GM19438 (cell line): ENCODE data around the gene CD300A.
"Not testable (repeated sequence)": the region's sequence is repeated elsewhere in the genome, so short reads cannot be mapped to it uniquely, and the experiment has no call there.

ENCODE experiments used
- ATAC-seq: cut with Tn5 transposase; IDR thresholded peaks from one replicate; pipeline ENCODE4 v1.9.1; 2021; ENCODE audit warnings: low read depth; ENCODE audit not compliant: unreplicated experiment

Gene CD300A

DNA sequence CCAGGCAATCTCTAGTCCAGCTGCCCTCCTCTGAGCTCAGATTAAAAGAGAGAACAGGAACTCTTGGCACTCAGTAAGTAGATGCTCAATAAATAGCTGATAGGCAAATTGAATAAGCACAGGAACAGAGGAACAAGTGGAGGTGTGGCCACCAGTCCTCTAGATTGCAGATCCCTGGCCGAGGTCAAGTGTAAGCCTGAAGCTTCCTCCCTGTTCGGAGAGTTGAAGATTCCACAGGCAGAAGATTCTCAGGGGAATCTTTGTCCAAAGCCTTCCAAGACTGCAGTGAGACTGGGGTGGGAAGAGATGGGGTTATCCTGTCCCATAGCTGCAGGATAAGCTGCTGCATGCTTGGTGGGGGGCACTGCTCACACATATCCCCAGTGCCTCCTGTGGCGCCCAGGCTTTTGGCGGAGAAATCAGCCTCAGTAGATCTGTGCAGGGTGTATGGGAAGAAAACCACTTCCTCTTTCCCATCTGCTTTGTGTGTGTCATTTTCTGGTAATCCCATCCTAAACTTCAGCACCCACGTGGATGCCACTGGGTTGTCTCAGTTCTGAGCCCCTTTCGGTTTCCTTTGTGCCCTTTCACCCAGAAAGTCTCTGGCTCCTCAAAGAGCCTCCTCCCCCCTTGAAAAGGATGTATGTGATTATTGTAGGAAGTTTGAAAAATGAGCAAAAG is 12.1 kb downstream of the CD300A start:
- ATAC-seq: no peak

- no peak for ATAC-seq
Observed at GRCh38 chr17:74480290-74480689, 13.9 kb downstream of the CD300A start.

- ATAC-seq: no peak
Observed at GRCh38 chr17:74481621-74482020, 15.2 kb downstream of the CD300A start.

GRCh38 chr17:74484066-74484465 is 17.6 kb downstream of the CD300A start:
- no peak for ATAC-seq

GRCh38 chr17:74485022-74485743 is 18.7 kb downstream of the CD300A start:
- no peak for ATAC-seq

- ATAC-seq: no peak
Observed at GRCh38 chr17:74485841-74486240, 19.4 kb downstream of the CD300A start.

- ATAC-seq: not testable (repeated sequence)
Observed at GRCh38 chr17:74488276-74488675, 21.8 kb downstream of the CD300A start.

DNA sequence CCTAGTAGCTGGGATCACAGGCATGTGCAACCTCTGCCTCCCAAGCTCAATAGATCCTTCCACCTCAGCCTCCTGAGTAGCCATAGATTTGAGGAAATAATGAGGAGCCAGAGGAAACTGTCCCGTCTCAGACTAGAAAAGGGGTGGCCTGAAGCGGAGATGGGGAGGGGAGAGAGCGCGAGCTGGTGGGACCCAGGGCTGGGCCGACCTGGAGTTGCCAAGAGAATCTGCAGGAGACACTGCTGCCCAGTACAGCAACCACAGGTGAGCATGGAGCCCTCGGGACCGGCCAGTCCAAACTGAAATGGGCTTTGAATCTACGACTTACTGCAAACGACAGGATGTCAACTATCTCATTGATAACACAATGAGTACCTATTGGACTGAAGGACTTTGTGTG is 24.3 kb downstream of the CD300A start:
- ATAC-seq: no peak

DNA sequence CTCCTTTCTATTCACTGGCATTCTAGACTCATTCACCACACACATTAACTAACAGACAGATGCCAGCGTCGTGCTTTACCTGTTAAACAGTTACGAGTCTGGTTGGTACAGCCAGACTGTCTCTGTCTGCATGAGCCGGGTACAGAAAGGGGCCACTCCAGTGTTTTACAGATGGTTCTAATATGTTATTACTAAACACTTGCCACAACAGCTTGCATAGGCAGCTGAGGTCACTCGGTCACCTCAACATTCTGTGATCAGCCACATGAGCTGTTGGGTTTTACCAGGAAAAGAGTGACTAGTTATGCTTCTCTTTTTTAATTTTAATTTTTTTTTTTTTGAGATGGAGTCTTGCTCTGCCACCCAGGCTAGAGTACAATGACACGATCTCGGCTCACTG is 25.2 kb downstream of the CD300A start:
- ATAC-seq: no peak

DNA sequence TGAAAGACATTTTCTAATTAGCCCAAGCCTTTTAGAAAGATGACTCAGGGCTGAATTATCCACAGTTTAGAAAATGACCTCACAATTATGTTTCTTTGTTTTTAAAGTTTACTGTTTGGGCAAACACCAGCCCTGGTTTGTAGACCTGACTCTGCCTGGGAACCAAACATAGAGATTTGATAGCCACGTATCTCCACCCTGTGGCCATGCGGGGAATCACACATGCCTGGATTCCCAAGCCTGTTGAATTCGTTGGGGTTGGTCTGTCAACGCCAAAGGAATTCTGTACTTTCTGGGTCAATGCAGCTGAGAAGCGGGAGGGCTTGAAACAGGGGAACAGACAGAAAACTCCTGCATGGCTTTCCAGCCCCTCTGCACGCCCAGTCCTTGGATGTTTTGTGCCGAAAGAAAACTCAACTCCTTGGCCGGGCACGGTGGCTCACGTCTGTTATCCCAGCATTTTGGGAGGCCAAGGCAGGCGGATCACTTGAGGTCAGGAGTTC is 26.9 kb downstream of the CD300A start:
- ATAC-seq: no peak

GRCh38 chr17:74497471-74497870 is 31.0 kb downstream of the CD300A start:
- no peak for ATAC-seq

DNA sequence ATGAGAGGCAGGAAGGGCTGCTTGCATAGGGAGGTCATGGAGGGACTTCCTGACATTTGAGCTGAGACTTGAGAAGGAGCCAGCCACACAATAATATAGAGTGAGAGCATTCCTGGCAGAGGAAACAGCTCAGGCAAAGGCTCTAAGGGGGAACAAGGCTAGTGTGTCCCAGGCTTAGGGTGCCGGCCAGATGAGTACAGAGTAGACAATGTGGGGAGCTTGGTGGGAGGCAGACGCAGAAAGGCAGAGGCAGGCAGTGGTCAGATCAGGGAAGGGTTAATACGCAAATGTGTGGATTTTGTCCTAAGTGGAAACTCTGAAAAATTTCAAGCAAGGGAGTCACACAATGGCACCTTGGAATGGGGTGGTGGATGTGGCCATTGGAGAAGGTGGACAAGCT is 33.6 kb downstream of the CD300A start:
- no peak for ATAC-seq

DNA sequence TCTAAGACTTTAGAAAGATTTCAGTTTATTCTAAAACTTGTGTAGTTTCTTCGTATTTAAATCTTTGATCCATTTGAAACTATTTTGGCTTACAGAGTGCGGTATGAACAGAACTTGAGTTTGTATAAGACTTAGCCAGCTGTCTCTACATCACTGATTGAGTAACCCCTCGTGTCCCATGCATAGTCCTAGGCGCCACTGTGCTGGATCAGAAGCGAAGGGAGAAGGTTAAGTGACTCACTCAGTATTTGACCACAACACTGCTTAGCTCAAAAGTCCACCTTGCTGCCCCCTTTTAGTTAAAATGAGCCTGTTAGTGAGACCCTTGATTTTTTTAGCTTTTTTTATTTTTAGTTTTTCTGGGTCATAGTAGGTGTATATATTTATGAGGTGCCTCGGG is 36.4 kb downstream of the CD300A start:
- ATAC-seq: no peak

DNA sequence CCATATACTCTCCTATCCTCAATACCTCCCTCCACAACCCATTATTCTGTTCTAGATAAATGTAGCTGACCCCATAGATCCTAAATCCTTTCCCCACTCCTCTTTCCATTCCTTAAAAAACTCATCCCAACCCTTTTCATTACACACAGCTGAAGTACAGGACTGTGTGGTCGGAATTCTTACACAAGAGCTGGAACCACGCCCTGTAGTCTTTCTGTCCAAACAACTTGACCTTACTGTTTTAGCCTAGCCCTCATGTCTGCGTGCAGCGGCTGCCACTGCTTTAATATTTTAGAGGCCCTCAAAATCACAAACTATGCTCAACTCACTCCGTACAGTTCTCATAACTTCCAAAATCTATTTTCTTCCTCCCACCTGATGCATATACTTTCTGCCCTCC is 37.5 kb downstream of the CD300A start:
- ATAC-seq: not testable (repeated sequence)

DNA sequence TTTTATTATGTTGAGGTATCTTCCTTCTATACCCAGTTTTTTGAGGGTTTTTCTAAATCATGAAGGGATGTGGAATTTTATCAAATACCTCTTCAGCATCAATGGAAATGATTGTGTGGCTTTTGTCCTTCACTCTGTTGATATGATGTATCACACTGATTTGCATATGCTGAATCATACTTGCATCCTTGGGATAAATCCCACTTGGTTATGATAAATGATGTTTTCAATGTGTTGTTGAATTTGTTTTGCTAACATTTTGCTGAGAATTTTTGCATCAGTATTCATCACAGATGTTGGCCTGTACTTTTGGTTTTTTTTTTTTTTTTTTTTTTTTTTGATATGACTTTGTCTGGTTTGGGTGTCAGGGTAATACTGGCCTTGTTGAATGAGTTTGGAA is 41.7 kb downstream of the CD300A start:
- ATAC-seq: no peak

GRCh38 chr17:74512036-74512435 is 45.6 kb downstream of the CD300A start:
- no peak for ATAC-seq

DNA sequence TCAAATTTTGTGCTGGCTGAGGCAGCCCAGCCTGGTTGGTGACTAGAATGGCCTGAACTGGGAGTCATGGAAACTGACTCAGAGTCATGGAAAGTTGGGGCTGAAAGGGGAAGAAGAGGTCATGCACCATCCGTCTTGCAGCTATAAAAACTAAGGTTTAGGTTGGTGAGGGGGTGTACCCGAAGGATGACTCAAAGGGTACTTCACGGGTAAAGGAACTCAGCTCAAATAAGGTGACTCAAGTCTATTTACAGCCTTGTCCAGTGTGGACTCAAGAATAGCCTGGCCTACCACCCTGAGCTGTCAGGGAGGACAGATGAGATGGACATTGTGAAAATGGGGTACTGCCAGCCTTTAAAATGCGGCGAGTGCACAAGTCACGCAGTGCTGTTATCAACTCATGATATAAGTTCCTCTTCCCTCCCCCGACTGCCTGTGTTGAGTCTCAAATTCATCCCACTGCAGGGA is 46.2 kb downstream of the CD300A start:
- ATAC-seq: no peak

GRCh38 chr17:74513987-74514631 is 47.7 kb downstream of the CD300A start:
- no peak for ATAC-seq

- no peak for ATAC-seq
Observed at GRCh38 chr17:74514632-74515334, 48.3 kb downstream of the CD300A start.

- no peak for ATAC-seq
Observed at GRCh38 chr17:74515941-74516340, 49.5 kb downstream of the CD300A start.
